GM20000 (cell line): Measurements from ENCODE around the gene NQO1.

Source experiments
- DNase-seq: peaks from one replicate; pipeline ENCODE4 v3.0.0; 2012; ENCODE audit warnings: low spot score
- CTCF ChIP-seq: IDR thresholded peaks from 2 replicates; pipeline ENCODE4 v1.5.1; 2012; ENCODE audit warnings: mild to moderate bottlenecking, control low read depth; ENCODE audit errors: extremely low read depth, missing control alignments

NQO1 gene

DNA sequence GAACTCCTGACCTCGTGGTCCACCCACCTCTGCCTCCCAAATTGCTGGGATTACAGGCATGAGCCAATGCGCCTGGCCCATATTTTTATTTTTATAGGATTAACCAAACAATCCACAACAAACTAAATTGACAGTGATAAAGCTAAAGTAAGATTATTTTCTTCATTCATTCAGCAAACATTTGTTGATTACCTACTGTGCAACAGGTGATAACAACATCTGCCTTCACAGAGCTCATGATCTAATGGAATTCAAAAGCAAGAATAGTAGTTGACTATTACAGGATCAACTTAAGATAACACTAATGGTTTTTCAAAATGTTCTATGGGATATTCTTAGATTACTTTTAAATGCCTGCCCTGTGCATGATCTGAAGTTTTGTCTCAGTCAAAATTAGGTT, 37.8 kb downstream of the NQO1 start:
- DNase-seq, result no peak
- no peak for TF ChIP-seq CTCF

DNA sequence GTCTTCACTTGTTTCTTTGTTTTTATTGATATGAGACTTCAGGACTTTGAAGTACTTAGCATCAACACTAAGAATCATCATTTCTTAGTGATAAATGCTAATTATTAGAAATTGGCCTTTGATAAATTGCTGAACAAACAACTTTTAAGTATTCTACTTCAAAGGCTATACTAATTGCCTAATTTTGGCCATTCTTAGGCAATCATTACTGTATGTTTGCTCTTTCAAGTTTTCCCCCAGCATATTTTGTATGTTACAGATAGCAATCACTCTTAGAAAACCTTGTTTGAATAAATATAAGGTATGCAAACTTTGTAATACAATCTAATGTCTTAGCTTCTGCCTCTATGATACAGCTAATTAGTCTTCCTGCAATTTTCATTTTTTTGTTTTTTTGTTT, 46.0 kb downstream of the NQO1 start:
- no peak for DNase-seq
- TF ChIP-seq CTCF, result no peak

GRCh38 chr16:69672998-69673713, 53.2 kb downstream of the NQO1 start:
- no peak for DNase-seq
- TF ChIP-seq CTCF, result no peak

GRCh38 chr16:69672315-69672997, 53.9 kb downstream of the NQO1 start:
- no peak for DNase-seq
- no peak for TF ChIP-seq CTCF

DNA sequence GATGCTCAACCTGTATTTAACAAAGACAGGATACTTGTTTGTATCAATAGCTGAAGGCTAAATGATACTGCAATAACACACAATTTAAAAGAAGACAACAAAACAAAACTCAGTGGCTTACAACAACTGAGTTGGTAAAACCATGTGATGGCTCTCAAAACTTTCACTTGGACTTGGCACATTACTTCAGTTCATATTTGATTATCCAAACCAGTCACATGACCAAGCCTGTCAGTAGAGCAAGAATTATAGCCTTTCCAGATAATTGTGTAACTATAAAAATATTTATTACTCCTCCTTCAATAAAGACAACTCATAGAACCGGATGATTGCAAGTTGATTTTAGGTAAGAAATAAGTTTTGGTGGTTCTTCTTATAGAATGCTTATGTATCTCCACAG, 56.8 kb downstream of the NQO1 start:
- no peak for DNase-seq
- no peak for TF ChIP-seq CTCF

DNA sequence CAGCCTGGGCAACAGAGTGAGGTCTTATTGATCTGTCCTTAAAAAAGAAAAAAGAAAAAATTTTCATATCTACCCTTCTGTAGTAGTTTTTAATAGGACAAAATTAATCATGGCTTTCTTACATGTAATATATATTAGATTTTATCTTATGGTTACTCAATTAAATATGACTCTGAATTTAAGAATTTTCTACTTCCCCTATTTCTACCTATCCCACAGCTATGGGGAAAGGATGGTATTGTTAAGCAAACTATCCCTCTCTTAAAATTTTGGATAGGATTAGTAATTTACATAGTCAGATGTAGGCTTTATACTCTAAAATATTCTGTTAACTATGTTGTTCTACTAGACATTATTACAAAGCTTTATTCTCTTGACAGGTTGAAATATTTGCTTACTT, 62.5 kb downstream of the NQO1 start:
- no peak for TF ChIP-seq CTCF
- no peak for DNase-seq

DNA sequence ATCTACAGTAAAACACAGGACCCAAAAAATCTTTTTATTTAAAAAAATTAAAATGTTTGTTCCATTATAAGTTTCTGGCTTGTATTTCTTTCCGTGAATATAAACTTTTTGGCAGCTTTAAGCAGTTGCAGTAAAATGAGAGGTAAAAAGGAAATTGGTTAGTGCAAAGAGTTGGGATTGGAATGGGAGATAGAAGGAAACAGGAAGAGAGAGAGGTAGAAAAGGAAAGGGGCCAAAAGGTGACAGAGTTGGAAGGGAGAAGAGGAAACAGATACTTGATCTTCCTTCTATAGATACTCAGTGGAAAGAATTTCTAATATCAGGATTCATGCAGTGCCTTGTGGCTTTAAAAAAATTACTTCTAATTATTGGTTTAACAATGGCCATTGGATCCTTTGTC, 63.5 kb downstream of the NQO1 start:
- DNase-seq, result no peak
- no peak for TF ChIP-seq CTCF
